KMS-11 (cell line): ENCODE data around the gene YPEL2.

Experiments used
- H2AFZ ChIP-seq: fragments of 200-600 bp; sonication (generic); 2 replicates; pipeline ENCODE4 v1.6.1; 2016; ENCODE audit warnings: antibody characterized with exemption, mixed run types, low read depth
- H3K27ac ChIP-seq: fragments of 200-600 bp; sonication (generic); 2 replicates; pipeline ENCODE4 v1.6.1; 2016; ENCODE audit warnings: mild to moderate bottlenecking, mixed run types
- H3K27me3 ChIP-seq: fragments of 200-600 bp; sonication (generic); 2 replicates; pipeline ENCODE4 v1.6.1; 2017; ENCODE audit warnings: mild to moderate bottlenecking, low read depth, mixed run types, moderate library complexity; ENCODE audit not compliant: insufficient read depth
- H3K36me3 ChIP-seq: fragments of 200-600 bp; sonication (generic); 2 replicates; pipeline ENCODE4 v1.6.1; 2017; ENCODE audit warnings: mild to moderate bottlenecking, mixed run types; ENCODE audit not compliant: insufficient read depth
- H3K4me1 ChIP-seq: fragments of 200-600 bp; sonication (generic); 2 replicates; pipeline ENCODE4 v1.6.1; 2016; ENCODE audit warnings: mild to moderate bottlenecking, low read depth, mixed run types; ENCODE audit not compliant: poor library complexity, severe bottlenecking
- H3K4me2 ChIP-seq: fragments of 200-600 bp; sonication (generic); 2 replicates; pipeline ENCODE4 v1.7.0; 2016; ENCODE audit warnings: mild to moderate bottlenecking, mixed run types
- H3K4me3 ChIP-seq: fragments of 200-600 bp; sonication (generic); IDR thresholded peaks from 2 replicates; pipeline ENCODE4 v1.6.1; 2017; ENCODE audit warnings: low read depth, low read length, mixed read lengths; ENCODE audit not compliant: insufficient read depth
- H3K79me2 ChIP-seq: fragments of 200-600 bp; sonication (generic); 2 replicates; pipeline ENCODE4 v1.6.1; 2016; ENCODE audit warnings: low read depth, mixed run types; ENCODE audit not compliant: insufficient read depth
- H3K9ac ChIP-seq: fragments of 200-600 bp; sonication (generic); 2 replicates; pipeline ENCODE4 v1.6.1; 2016; ENCODE audit warnings: mild to moderate bottlenecking, mixed run types
- H4K20me1 ChIP-seq: fragments of 200-600 bp; sonication (generic); 2 replicates; pipeline ENCODE4 v1.6.1; 2016; ENCODE audit warnings: mild to moderate bottlenecking, mixed run types; ENCODE audit not compliant: insufficient read depth
- CTCF ChIP-seq: fragments of 200-600 bp; sonication (generic); conservative IDR thresholded peaks from 2 replicates; pipeline ENCODE4 v1.6.1; 2017; ENCODE audit warnings: low read depth, mild to moderate bottlenecking, antibody characterized with exemption, low read length, moderate library complexity, mixed read lengths

Gene YPEL2

GRCh38 chr17:59417452-59417851 lies 86.0 kb downstream of the YPEL2 start:
- TF ChIP-seq CTCF: no peak
- no peak overlapping the region for H2AFZ ChIP-seq
- H3K4me1 ChIP-seq: no peaks in the 10 kb centered on the region
- H3K79me2 ChIP-seq: no peaks in the 10 kb centered on the region
- no peak overlapping the region for H3K4me3 ChIP-seq
- no peaks in the 10 kb centered on the region for H3K36me3 ChIP-seq
- H3K27me3 ChIP-seq: no peaks in the 10 kb centered on the region
- no peak overlapping the region for H3K9ac ChIP-seq
- H4K20me1 ChIP-seq: no peaks in the 10 kb centered on the region
- no peak overlapping the region for H3K27ac ChIP-seq
- no peak overlapping the region for H3K4me2 ChIP-seq

DNA sequence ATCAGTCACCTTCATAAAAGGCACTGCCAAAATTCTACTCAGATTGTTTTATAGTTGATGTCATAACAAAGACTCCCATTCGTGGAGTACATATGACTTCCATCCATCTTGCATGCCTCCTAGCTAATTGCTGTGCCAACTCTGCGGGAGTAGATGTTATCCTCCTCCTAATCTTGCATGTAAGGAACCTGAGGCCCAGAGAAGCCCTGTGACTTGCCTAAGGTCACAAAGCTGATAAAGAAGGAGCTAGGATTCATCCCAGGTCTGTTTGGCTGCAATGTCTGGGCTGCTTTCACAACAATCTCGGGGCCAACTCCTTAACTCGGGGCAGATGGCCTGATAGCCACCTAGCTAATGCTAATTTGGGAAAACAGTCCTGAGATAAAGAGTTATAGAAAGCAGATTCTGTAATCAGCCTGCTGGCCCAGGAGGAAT lies 87.3 kb downstream of the YPEL2 start:
- no peak overlapping the region for H3K4me2 ChIP-seq
- no peak overlapping the region for H3K4me3 ChIP-seq
- no peaks in the 10 kb centered on the region for H4K20me1 ChIP-seq
- no peak overlapping the region for H2AFZ ChIP-seq
- no peak overlapping the region for H3K27ac ChIP-seq
- no peak for TF ChIP-seq CTCF
- H3K4me1 ChIP-seq: no peaks in the 10 kb centered on the region
- no peaks in the 10 kb centered on the region for H3K36me3 ChIP-seq
- H3K79me2 ChIP-seq: no peaks in the 10 kb centered on the region
- no peaks in the 10 kb centered on the region for H3K27me3 ChIP-seq
- no peak overlapping the region for H3K9ac ChIP-seq

DNA sequence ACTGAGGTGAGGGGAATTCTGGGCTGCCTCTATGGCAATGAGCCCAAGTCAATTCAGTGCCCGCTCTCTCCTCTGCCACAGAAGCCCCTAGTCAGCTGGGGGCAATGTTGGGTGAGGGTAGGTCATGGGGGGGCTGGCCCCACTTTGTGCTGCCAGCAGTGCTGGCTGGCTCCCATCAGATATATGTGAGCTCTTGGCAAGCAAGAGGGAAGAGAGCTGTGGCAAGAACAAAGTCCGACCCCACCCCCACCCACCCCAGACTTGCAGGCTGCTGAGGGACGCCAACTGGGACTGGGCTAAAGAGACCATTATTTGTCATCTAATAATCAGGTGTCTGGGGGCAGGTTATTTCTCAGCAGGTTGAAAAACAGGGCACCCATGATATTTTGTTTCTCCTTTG lies 89.4 kb downstream of the YPEL2 start:
- Histone ChIP-seq H3K4me1 (no peaks in the 10 kb centered on the region), H3K36me3 (no peaks in the 10 kb centered on the region), H2AFZ (no peak overlapping the region), H4K20me1 (no peaks in the 10 kb centered on the region), H3K4me3 (no peak overlapping the region), H3K27ac (no peak overlapping the region), H3K4me2 (no peak overlapping the region), H3K79me2 (no peaks in the 10 kb centered on the region), H3K9ac (no peak overlapping the region), H3K27me3 (no peaks in the 10 kb centered on the region)
- TF ChIP-seq CTCF: no peak

DNA sequence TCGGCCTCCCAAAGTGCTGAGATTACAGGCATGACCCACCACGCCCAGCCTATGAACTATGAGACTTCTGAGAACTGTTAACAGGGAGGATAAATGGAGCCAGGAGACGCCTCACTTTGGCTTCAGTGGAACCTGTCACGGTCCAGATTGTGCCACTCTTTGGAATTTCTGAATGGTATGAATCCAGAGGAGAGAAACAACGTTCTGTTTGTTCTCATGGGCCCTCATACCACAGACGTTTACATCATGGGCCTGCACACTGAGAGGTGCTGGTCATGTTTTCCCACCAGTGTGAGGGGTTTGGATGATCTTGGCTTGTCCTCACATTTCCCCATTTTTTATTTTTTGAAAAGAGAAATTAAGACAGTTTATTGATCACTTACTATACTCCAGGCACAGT lies 90.3 kb downstream of the YPEL2 start:
- no peak overlapping the region for H3K9ac ChIP-seq
- H3K79me2 ChIP-seq: no peaks in the 10 kb centered on the region
- H3K4me2 ChIP-seq: no peak overlapping the region
- H4K20me1 ChIP-seq: no peaks in the 10 kb centered on the region
- H3K27me3 ChIP-seq: no peaks in the 10 kb centered on the region
- H3K27ac ChIP-seq: no peak overlapping the region
- H3K4me3 ChIP-seq: no peak overlapping the region
- H2AFZ ChIP-seq: no peak overlapping the region
- TF ChIP-seq CTCF: no peak
- H3K4me1 ChIP-seq: no peaks in the 10 kb centered on the region
- H3K36me3 ChIP-seq: no peaks in the 10 kb centered on the region
